Sigmoid colon (tissue), 4 donors: ENCODE data around the gene MRPL36.

Source experiments
- CTCF ChIP-seq, 4 experiments: fragments of 450-650 bp in 3 of 4; fragments of 200-600 bp in 1 of 4; IDR thresholded peaks; one replicate each; pipeline ENCODE4 v1.5.1; 2016 to 2019; ENCODE audit warnings: antibody characterized with exemption in 4 of 4, mild to moderate bottlenecking in 3 of 4, moderate library complexity in 2 of 4
- EP300 ChIP-seq, 4 donors: sonication (generic); formaldehyde crosslinking; IDR thresholded peaks; one replicate each; pipeline ENCODE4 v1.6.1; 2017; ENCODE audit warnings: antibody characterized with exemption in 4 of 4
- POLR2A ChIP-seq, 2 donors: fragments of 450-650 bp; IDR thresholded peaks; one replicate each; pipeline ENCODE4 v1.6.1; 2016; ENCODE audit warnings: antibody characterized with exemption in 2 of 2, mild to moderate bottlenecking in 2 of 2, moderate library complexity in 2 of 2
- POLR2AphosphoS5 ChIP-seq, 4 donors: sonication (generic); formaldehyde crosslinking; IDR thresholded peaks; one replicate each; pipeline ENCODE4 v1.6.1; 2017; ENCODE audit warnings: antibody characterized with exemption in 4 of 4

DNA sequence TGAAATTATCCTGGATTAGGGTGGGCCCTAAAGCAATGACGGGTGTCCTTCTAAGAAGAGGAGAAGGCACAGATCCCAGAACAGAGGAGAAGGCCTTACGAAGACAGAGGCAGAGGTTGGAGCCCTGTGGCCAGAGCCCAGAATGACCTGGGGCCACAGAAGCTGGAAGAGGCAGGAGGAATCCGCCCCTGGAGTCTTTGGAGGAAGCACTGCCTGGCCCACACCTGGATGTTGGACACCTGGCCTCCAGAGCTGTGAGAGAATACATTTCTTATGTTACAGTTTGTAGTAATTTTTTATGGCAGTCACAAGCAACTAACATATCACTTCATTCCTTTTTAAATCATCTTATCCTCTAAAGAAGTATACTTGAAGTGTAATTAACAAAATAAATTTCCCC is 8.5 kb downstream of the MRPL36 start:
- TF ChIP-seq CTCF (IDR thresholded peaks at IDR 0.05) (no peak), EP300 (IDR thresholded peaks at IDR 0.05) (no peak), POLR2AphosphoS5 (IDR thresholded peaks at IDR 0.05) (no peak), POLR2A (IDR thresholded peaks at IDR 0.05) (no peak)
